Endodermal cell (in vitro differentiated cells): ENCODE results near the gene TRIM62. TPM values are rescaled to one million over a fixed set of nuclear protein-coding genes. Genes with fewer than 3 reads are reported as not detected.

Experiments used
- DNase-seq: peaks from one replicate; pipeline ENCODE4 v3.0.0-alpha.2; 2017
- H3K27ac ChIP-seq: 2 replicates; pipeline ENCODE4 v1.5.1; 2013; ENCODE audit warnings: mild to moderate bottlenecking, low read depth, low read length, moderate library complexity
- H3K27me3 ChIP-seq: 2 replicates; pipeline ENCODE4 v1.6.1; 2013; ENCODE audit warnings: mild to moderate bottlenecking, low read length, moderate library complexity; ENCODE audit not compliant: insufficient read depth, control insufficient read depth, poor library complexity, severe bottlenecking
- H3K36me3 ChIP-seq: 2 replicates; pipeline ENCODE4 v1.7.0; 2013; ENCODE audit warnings: mild to moderate bottlenecking, low read length, moderate library complexity; ENCODE audit not compliant: control insufficient read depth, insufficient read depth
- H3K4me1 ChIP-seq: one replicate; pipeline ENCODE4 v1.7.0; 2013; ENCODE audit warnings: low read length; ENCODE audit not compliant: control insufficient read depth, insufficient read depth
- H3K4me3 ChIP-seq: 2 replicates; pipeline ENCODE4 v1.5.1; 2013; ENCODE audit warnings: mild to moderate bottlenecking, low read length, moderate library complexity
- H3K9ac ChIP-seq: 2 replicates; pipeline ENCODE4 v1.6.1; 2013; ENCODE audit warnings: mild to moderate bottlenecking, low read length, moderate library complexity; ENCODE audit not compliant: poor library complexity, severe bottlenecking; ENCODE audit errors: extremely low read depth
- H3K9me3 ChIP-seq: 2 replicates; pipeline ENCODE4 v1.6.1; 2013; ENCODE audit warnings: mild to moderate bottlenecking, low read length, moderate library complexity; ENCODE audit not compliant: control insufficient read depth
- H3K27ac Mint-ChIP-seq: 2 replicates; pipeline ENCODE4 v1.8.0; 2020; ENCODE audit warnings: mixed read lengths
- H3K27me3 Mint-ChIP-seq: 2 replicates; pipeline ENCODE4 v1.8.0; 2021; ENCODE audit warnings: mild to moderate bottlenecking, mixed read lengths; ENCODE audit not compliant: insufficient read depth
- H3K36me3 Mint-ChIP-seq: 2 replicates; pipeline ENCODE4 v1.8.0; 2020; ENCODE audit warnings: low read depth, mixed read lengths
- H3K4me1 Mint-ChIP-seq: 2 replicates; pipeline ENCODE4 v1.8.0; 2020; ENCODE audit warnings: mixed read lengths
- H3K4me3 Mint-ChIP-seq: 2 replicates; pipeline ENCODE4 v1.8.0; 2020; ENCODE audit warnings: mild to moderate bottlenecking, moderate library complexity, mixed read lengths
- H3K9me3 Mint-ChIP-seq: 2 replicates; pipeline ENCODE4 v1.8.0; 2020; ENCODE audit warnings: mild to moderate bottlenecking, mixed read lengths
- CTCF ChIP-seq: fragments of 200-600 bp; sonication (generic); conservative IDR thresholded peaks from 2 replicates; pipeline ENCODE4 v1.5.0; 2021; ENCODE audit warnings: antibody characterized with exemption, mild to moderate bottlenecking
- WGBS, 2 experiments: methylation state at CpG; one replicate each; pipeline versions ENCODE4 v1.1.5 to v1.1.7; 2013; ENCODE audit warnings: missing lambda C conversion rate in 2 of 2, mixed read lengths in 1 of 2; ENCODE audit not compliant: insufficient coverage in 1 of 2, insufficient read length in 1 of 2; 5-methylcytosine and 5-hydroxymethylcytosine counted together
- total RNA-seq, 2 donors: library from RNA; stranded (reverse); fragmentation: NEBNext Ultra II Directional in 1 of 2; extraction: Animal tissue kit (Norgen Biotek cat#: 25700) in 1 of 2; gene quantifications; 2 replicates in 1 of 2; 3 replicates in 1 of 2; pipeline ENCODE4 v1.2.1, GENCODE V29; 2021

Gene TRIM62
- total RNA-seq, 2 donors from 2014 or later, result 5.1 to 6.0 TPM

- H3K4me1 Mint-ChIP-seq, result no peaks in the 10 kb centered on the region
- no peak overlapping the region for H3K4me3 Mint-ChIP-seq
- Histone ChIP-seq H3K27ac (no peak overlapping the region), H3K27me3 (no peaks in the 10 kb centered on the region), H3K4me3 (no peak overlapping the region), H3K9ac (no peak overlapping the region), H3K36me3 (no peaks in the 10 kb centered on the region), H3K9me3 (no peaks in the 10 kb centered on the region), H3K4me1 (peaks cover under 1% of the 10 kb centered on the region)
- H3K27ac Mint-ChIP-seq, result no peak overlapping the region
- DNase-seq, result no peak
- H3K36me3 Mint-ChIP-seq, result peaks cover 6% of the 10 kb centered on the region
- H3K9me3 Mint-ChIP-seq, result peaks cover 8% of the 10 kb centered on the region
- WGBS, 2 experiments, result 87% methylated on average over 3 of the region's 3 CpGs
- H3K27me3 Mint-ChIP-seq, result peaks cover 63% of the 10 kb centered on the region
- no peak for TF ChIP-seq CTCF
These were observed 58.6 kb downstream of the TRIM62 start for GRCh38 chr1:33123266-33123665.

- Histone ChIP-seq H3K9ac (no peak overlapping the region), H3K9me3 (no peaks in the 10 kb centered on the region), H3K27me3 (no peaks in the 10 kb centered on the region), H3K36me3 (no peaks in the 10 kb centered on the region), H3K4me1 (no peaks in the 10 kb centered on the region), H3K4me3 (no peak overlapping the region), H3K27ac (no peak overlapping the region)
- Mint-ChIP-seq H3K27me3 (peaks cover 65% of the 10 kb centered on the region), H3K4me1 (no peaks in the 10 kb centered on the region), H3K27ac (no peak overlapping the region), H3K9me3 (peaks cover 8% of the 10 kb centered on the region), H3K36me3 (peaks cover 6% of the 10 kb centered on the region), H3K4me3 (no peak overlapping the region)
- DNase-seq, result peak; percentile 24
- no peak for TF ChIP-seq CTCF
- 92 to 95% methylated on average over 7 of the region's 7 CpGs for WGBS, 2 experiments
These were observed 59.2 kb downstream of the TRIM62 start for GRCh38 chr1:33122483-33123178.

GRCh38 chr1:33121728-33122127 lies 60.1 kb downstream of the TRIM62 start:
- peak; percentile 13 for DNase-seq
- WGBS, 2 experiments, result 94 to 98% methylated on average over 5 of the region's 5 CpGs
- no peak overlapping the region for H3K9ac ChIP-seq

More at GRCh38 chr1:33121728-33122127, 60.1 kb downstream of the TRIM62 start:
- no peaks in the 10 kb centered on the region for H3K4me1 ChIP-seq
- no peaks in the 10 kb centered on the region for H3K36me3 ChIP-seq
- Mint-ChIP-seq H3K36me3 (peaks cover 6% of the 10 kb centered on the region), H3K4me1 (no peaks in the 10 kb centered on the region), H3K27me3 (peaks cover 67% of the 10 kb centered on the region), H3K4me3 (no peak overlapping the region), H3K9me3 (peaks cover 2% of the 10 kb centered on the region), H3K27ac (no peak overlapping the region)
- no peak overlapping the region for H3K4me3 ChIP-seq
- TF ChIP-seq CTCF, result no peak
- no peak overlapping the region for H3K27ac ChIP-seq
- H3K9me3 ChIP-seq, result no peaks in the 10 kb centered on the region
- no peaks in the 10 kb centered on the region for H3K27me3 ChIP-seq
